HCT116 (cell line): Measurements from ENCODE around the gene VPS26A. TPM values are rescaled to one million over a fixed set of nuclear protein-coding genes. Genes with fewer than 3 reads are reported as not detected.
A peak's percentile ranks its signal among the peaks of the same experiment; 100 is the strongest.

Experiments used
- ATAC-seq: fragments of 200-7000 bp; cut with Tn5 transposase; 2 replicates; pipeline ENCODE4 v1.9.1; 2020; ENCODE audit warnings: mild to moderate bottlenecking, moderate library complexity
- BruUV-seq: library from RNA; stranded (reverse); fragments of 400-500 nt; replicated peaks from 2 replicates; lab custom pipeline; 2021; lab: Mats Ljungman, UMichigan
- CTCF ChIA-PET: fragments of 300-600 bp; sonication (Branson Sonifier 250); formaldehyde crosslinking; loops from one replicate; lab custom pipeline; 2021; ENCODE audit warnings: antibody characterized with exemption; lab: Charles Lee
- POLR2A ChIA-PET: fragments of 300-600, 350-600 bp; sonication (Branson Sonifier 250); formaldehyde crosslinking; loops from one replicate; lab custom pipeline; 2021; ENCODE audit warnings: antibody characterized with exemption; lab: Charles Lee
- RAD21 ChIA-PET, 2 experiments: fragments of 300-600 bp; sonication (Branson Sonifier 250); formaldehyde crosslinking; loops; one replicate each; lab custom pipeline; 2023; ENCODE audit warnings: low total read pairs in 2 of 2; ENCODE audit not compliant: uncharacterized antibody in 2 of 2, unreplicated experiment in 2 of 2, low non-redundant PET in 1 of 2; lab: Charles Lee
- DNase-seq: peaks from one replicate; pipeline ENCODE4 v3.0.0-alpha.2; 2010; ENCODE audit warnings: low read depth, low spot score
- H2AFZ ChIP-seq: fragments of 200-600 bp; shearing (Covaris generic), sonication (generic); 2 replicates; pipeline ENCODE4 v1.6.1; 2017; ENCODE audit warnings: low read depth, mixed run types, mixed read lengths, antibody characterized with exemption, low read length; ENCODE audit not compliant: poor library complexity, severe bottlenecking
- H3K27ac ChIP-seq: 2 replicates; pipeline ENCODE4 v1.5.1; 2012; ENCODE audit warnings: low read depth, low read length
- H3K27me3 ChIP-seq: fragments of 200-600 bp; sonication (generic); 2 replicates; pipeline ENCODE4 v1.6.1; 2016; ENCODE audit warnings: mixed run types, low read length, mixed read lengths; ENCODE audit not compliant: insufficient read depth
- H3K36me3 ChIP-seq, 2 experiments: fragments of 200-500 bp in 1 of 2; fragments of 200-600 bp in 1 of 2; sonication (Bioruptor generic) in 1 of 2; sonication (generic) in 1 of 2; 2 replicates each; pipeline versions ENCODE4 v1.5.1 to v1.6.1; 2014 to 2016; ENCODE audit warnings: low read length in 2 of 2, inconsistent platforms in 1 of 2, mixed read lengths in 1 of 2, mixed run types in 1 of 2; ENCODE audit not compliant: insufficient read depth in 2 of 2, control insufficient read depth in 1 of 2
- H3K4me1 ChIP-seq, 2 experiments: fragments of 200-600 bp in 1 of 2; sonication (generic) in 1 of 2; 2 replicates each; pipeline versions ENCODE4 v1.5.1 to v1.6.1; 2012 to 2017; ENCODE audit warnings: low read length in 2 of 2, inconsistent platforms in 1 of 2, mild to moderate bottlenecking in 1 of 2, mixed read lengths in 1 of 2, mixed run types in 1 of 2, moderate library complexity in 1 of 2; ENCODE audit not compliant: insufficient read depth in 2 of 2, control insufficient read depth in 1 of 2
- H3K4me2 ChIP-seq: fragments of 200-600 bp; sonication (generic); 2 replicates; pipeline ENCODE4 v1.6.1; 2017; ENCODE audit warnings: mixed run types, low read length, mixed read lengths
- H3K4me3 ChIP-seq, 2 experiments: fragments of 200-600 bp in 1 of 2; sonication (generic) in 1 of 2; replicated peaks in 1 of 2; 2 replicates each; pipeline ENCODE4 v1.5.1; 2011 to 2016; ENCODE audit warnings: low read length in 2 of 2, control low read depth in 1 of 2, low read depth in 1 of 2, mild to moderate bottlenecking in 1 of 2, mixed read lengths in 1 of 2, mixed run types in 1 of 2
- H3K79me2 ChIP-seq: fragments of 200-600 bp; sonication (generic); 2 replicates; pipeline ENCODE4 v1.6.1; 2017; ENCODE audit warnings: mild to moderate bottlenecking, mixed run types, low read length, moderate library complexity, mixed read lengths; ENCODE audit not compliant: insufficient read depth
- H3K9ac ChIP-seq: fragments of 200-600 bp; sonication (generic); 2 replicates; pipeline ENCODE4 v1.6.1; 2016; ENCODE audit warnings: low read length, mixed read lengths
- H3K9me2 ChIP-seq: fragments of 200-600 bp; sonication (generic), shearing (Covaris generic); 2 replicates; pipeline ENCODE4 v1.6.1; 2017; ENCODE audit warnings: mixed run types, mild to moderate bottlenecking, moderate library complexity; ENCODE audit not compliant: insufficient read depth
- H3K9me3 ChIP-seq, 2 experiments: fragments of 200-500 bp in 1 of 2; fragments of 200-600 bp in 1 of 2; sonication (Bioruptor generic) in 1 of 2; sonication (generic) in 1 of 2; 2 replicates each; pipeline ENCODE4 v1.6.1; 2014 to 2017; ENCODE audit warnings: low read length in 2 of 2, mixed read lengths in 2 of 2, inconsistent platforms in 1 of 2, low read depth in 1 of 2, mild to moderate bottlenecking in 1 of 2, mixed run types in 1 of 2, moderate library complexity in 1 of 2; ENCODE audit not compliant: control insufficient read depth in 1 of 2, insufficient read depth in 1 of 2
- H4K20me1 ChIP-seq: fragments of 200-600 bp; sonication (generic), shearing (Covaris generic); 2 replicates; pipeline ENCODE4 v1.6.1; 2017; ENCODE audit warnings: mixed run types, mild to moderate bottlenecking, moderate library complexity; ENCODE audit not compliant: insufficient read depth
- CBX3 ChIP-seq: IDR thresholded peaks from 2 replicates; pipeline ENCODE4 v1.6.1; 2012; ENCODE audit warnings: low read depth
- CEBPB ChIP-seq: IDR thresholded peaks from 2 replicates; pipeline ENCODE4 v1.6.1; 2012; ENCODE audit warnings: low read depth
- CTCF ChIP-seq, 3 experiments: fragments of 200-600 bp in 1 of 3; sonication (generic) in 1 of 3; IDR thresholded peaks in 2 of 3; conservative IDR thresholded peaks in 1 of 3; 2 replicates each; pipeline ENCODE4 v1.5.1; 2012 to 2017; ENCODE audit warnings: low read depth in 2 of 3, low read length in 2 of 3, antibody characterized with exemption in 1 of 3, borderline replicate concordance in 1 of 3, control low read depth in 1 of 3, mild to moderate bottlenecking in 1 of 3, mixed read lengths in 1 of 3, mixed run types in 1 of 3, moderate library complexity in 1 of 3; ENCODE audit not compliant: insufficient read depth in 1 of 3
- EGR1 ChIP-seq: IDR thresholded peaks from 2 replicates; pipeline ENCODE4 v1.6.1; 2012; ENCODE audit warnings: low read depth
- EZH2phosphoT487 ChIP-seq: fragments of 200-600 bp; IDR thresholded peaks from 2 replicates; pipeline ENCODE4 v1.6.1; 2018; ENCODE audit warnings: antibody characterized with exemption, borderline replicate concordance
- FOSL1 ChIP-seq: IDR thresholded peaks from 2 replicates; pipeline ENCODE4 v1.6.1; 2012; ENCODE audit warnings: low read depth
- POLR2A ChIP-seq: IDR thresholded peaks from 2 replicates; pipeline ENCODE4 v1.7.0; 2011; ENCODE audit warnings: borderline replicate concordance; ENCODE audit not compliant: insufficient read depth, insufficient read length; ENCODE audit errors: extremely low read depth
- RAD21 ChIP-seq: IDR thresholded peaks from 2 replicates; pipeline ENCODE4 v1.6.1; 2012; ENCODE audit warnings: low read depth, mild to moderate bottlenecking
- SRF ChIP-seq: IDR thresholded peaks from 2 replicates; pipeline ENCODE4 v1.6.1; 2012; ENCODE audit warnings: low read depth
- TCF7L2 ChIP-seq: IDR thresholded peaks from 2 replicates; pipeline ENCODE4 v1.7.0; 2011; ENCODE audit warnings: borderline replicate concordance, inconsistent platforms; ENCODE audit not compliant: insufficient read depth, insufficient read length; ENCODE audit errors: extremely low read depth
- intact Hi-C: fragments of 100-400 bp; cut with micrococcal nuclease; formaldehyde crosslinking; loops from 2 replicates; pipeline ENCODE4 v1.10.0; 2022
- total RNA-seq: library from RNA; stranded (reverse); gene quantifications from one replicate; pipeline ENCODE4 v1.2.1, GENCODE V29; 2021; ENCODE audit not compliant: unreplicated experiment
- TF ChIP-seq, protein P1 (sequence below): IDR thresholded peaks from 2 replicates; pipeline ENCODE4 v1.6.1; 2012
- TF ChIP-seq, protein P2 (sequence below): IDR thresholded peaks from 2 replicates; pipeline ENCODE4 v1.6.1; 2012

The VPS26A gene
- total RNA-seq, 1 experiment from 2014 or later: 65.1 TPM

DNA sequence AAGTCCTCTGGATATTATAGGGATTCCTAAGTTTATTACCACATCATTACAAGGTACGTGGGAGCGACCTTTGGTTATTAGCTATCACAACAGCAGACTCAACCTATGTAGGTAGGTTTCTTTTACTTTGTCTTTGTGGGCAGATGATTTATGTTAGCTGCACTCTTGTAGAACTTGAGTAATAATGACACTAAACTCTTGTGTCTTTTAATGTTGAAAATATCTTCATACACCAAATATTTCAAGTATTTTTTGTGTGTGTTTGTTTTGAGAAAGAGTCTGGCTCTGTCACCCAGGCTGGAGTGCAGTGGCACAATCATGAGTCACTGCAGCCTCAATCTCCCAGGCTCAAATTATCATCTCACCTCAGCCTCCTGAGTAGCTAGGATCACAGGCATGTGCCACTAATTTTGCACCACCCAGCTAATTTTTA, 36.8 kb downstream of the VPS26A start:
- Histone ChIP-seq H3K4me3 (no peak overlapping the region), H3K27ac (no peak overlapping the region), H2AFZ (no peak overlapping the region), H3K4me1 (peaks cover 0 to 7% of the 10 kb centered on the region in 2 experiments; a peak in 1 of 4 replicates), H3K4me2 (no peak overlapping the region), H3K36me3 (peaks cover 0 to 9% of the 10 kb centered on the region in 2 experiments; a peak in 2 of 4 replicates), H3K9me3 (no peaks in the 10 kb centered on the region), H3K27me3 (no peaks in the 10 kb centered on the region), H3K9ac (no peak overlapping the region), H3K79me2 (peaks cover 7% of the 10 kb centered on the region; the same call in 1 of the 2 replicates), H3K9me2 (no peaks in the 10 kb centered on the region), H4K20me1 (no peaks in the 10 kb centered on the region)
- ATAC-seq (peak; percentile 38; the same call in 1 of the 2 replicates), DNase-seq (no peak)
- intact Hi-C loops: no loop called here
- CTCF ChIA-PET: no interaction called here
- TF ChIP-seq POLR2A: no peak
- TF ChIP-seq CEBPB: no peak
- TF ChIP-seq CBX3: no peak
- TF ChIP-seq, protein P1, sequence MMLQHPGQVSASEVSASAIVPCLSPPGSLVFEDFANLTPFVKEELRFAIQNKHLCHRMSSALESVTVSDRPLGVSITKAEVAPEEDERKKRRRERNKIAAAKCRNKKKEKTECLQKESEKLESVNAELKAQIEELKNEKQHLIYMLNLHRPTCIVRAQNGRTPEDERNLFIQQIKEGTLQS: no peak
- TF ChIP-seq, protein P2, sequence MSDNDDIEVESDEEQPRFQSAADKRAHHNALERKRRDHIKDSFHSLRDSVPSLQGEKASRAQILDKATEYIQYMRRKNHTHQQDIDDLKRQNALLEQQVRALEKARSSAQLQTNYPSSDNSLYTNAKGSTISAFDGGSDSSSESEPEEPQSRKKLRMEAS: no peak
- no peak for TF ChIP-seq EZH2phosphoT487
- TF ChIP-seq EGR1: no peak
- no peak for TF ChIP-seq SRF
- TF ChIP-seq FOSL1: no peak
- POLR2A ChIA-PET: no interaction called here
- RAD21 ChIA-PET: no interaction called here
- no TSS peak for BruUV-seq

DNA sequence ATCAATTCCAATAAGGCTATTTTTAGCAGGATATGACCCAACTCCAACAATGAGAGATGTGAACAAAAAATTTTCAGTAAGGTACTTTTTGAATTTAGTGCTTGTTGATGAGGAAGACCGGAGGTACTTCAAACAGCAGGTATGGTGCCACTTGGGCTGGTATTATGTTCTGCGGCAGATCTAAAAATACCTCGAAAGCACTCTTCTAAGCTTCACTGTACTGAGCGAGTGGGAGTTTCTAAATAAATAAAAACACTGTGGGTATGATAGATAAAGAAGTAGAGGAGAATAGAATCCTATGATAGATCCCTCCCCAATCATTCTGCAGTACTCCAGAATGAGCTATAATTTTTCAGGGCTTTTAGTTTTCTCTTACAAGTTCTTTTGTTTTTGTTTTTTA, 44.5 kb downstream of the VPS26A start:
- no peak overlapping the region for H3K4me3 ChIP-seq
- TF ChIP-seq CTCF (IDR thresholded peaks at IDR 0.05 in 2 of 3, conservative IDR thresholded peaks at IDR 0.05 in 1 of 3; ENCODE audit: borderline replicate concordance in 1 of 3, insufficient read depth in 1 of 3, low read depth in 2 of 3, low read length in 2 of 3) (no peak), TCF7L2 (no peak), EGR1 (no peak), EZH2phosphoT487 (no peak), RAD21 (no peak)
- intact Hi-C loops: no loop called here
- no peak for DNase-seq
- no peaks in the 10 kb centered on the region for H3K4me1 ChIP-seq
- no peaks in the 10 kb centered on the region for H4K20me1 ChIP-seq
- H3K36me3 ChIP-seq: peaks cover 6 to 21% of the 10 kb centered on the region in 2 experiments; a peak in 2 of 4 replicates
- BruUV-seq: no TSS peak
- no peak overlapping the region for H3K4me2 ChIP-seq
- no peaks in the 10 kb centered on the region for H3K9me2 ChIP-seq
- H2AFZ ChIP-seq: no peak overlapping the region
- ChIA-PET CTCF (no interaction called here), POLR2A (no interaction called here), RAD21 (no interaction called here)
- H3K9me3 ChIP-seq: no peaks in the 10 kb centered on the region
- no peak overlapping the region for H3K9ac ChIP-seq
- H3K27me3 ChIP-seq: no peaks in the 10 kb centered on the region
- no peaks in the 10 kb centered on the region for H3K79me2 ChIP-seq
- H3K27ac ChIP-seq: no peak overlapping the region
- no peak for ATAC-seq
